ENCODE measurements around the gene NMNAT3.

DNA sequence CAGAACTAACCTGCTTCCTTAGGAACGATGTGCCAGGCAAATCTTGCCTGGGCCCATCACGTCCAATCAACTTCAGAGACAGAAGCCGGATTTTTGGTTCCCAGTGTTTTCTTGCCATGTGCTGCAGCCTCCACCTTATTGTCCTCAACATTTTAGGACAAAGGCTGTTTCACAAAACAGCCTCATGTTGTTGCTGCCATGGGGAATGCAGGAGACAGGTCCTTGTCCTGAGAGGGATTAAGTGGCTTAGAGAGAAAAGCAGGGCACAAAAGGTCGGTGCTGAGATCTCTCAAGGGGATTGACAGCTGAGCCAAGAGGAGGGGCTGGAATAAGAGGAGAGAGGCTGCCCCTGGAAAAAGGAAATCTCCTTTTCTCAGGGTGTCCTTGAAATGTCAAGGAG lies 11.3 kb upstream of the NMNAT3 start:
- no peak for TF ChIP-seq EP300 (IDR thresholded peaks at IDR 0.05)
- no peak for TF ChIP-seq POLR2A (IDR thresholded peaks at IDR 0.05)
